ENCODE measurements around the gene IFI16.

The IFI16 gene

GRCh38 chr1:159007726-159008125 is 2.0 kb upstream of the IFI16 start:
- Histone ChIP-seq H3K4me2 (ENCODE audit: insufficient read depth, low read length) (no peak overlapping the region), H3K9me3 (ENCODE audit: insufficient read depth, low read length, severe bottlenecking) (no peaks in the 10 kb centered on the region), H3K4me1 (ENCODE audit: insufficient read depth, low read length) (peaks cover 23% of the 10 kb centered on the region), H3K27me3 (ENCODE audit: insufficient read depth, low read length, poor library complexity) (no peaks in the 10 kb centered on the region), H3K79me2 (ENCODE audit: insufficient read depth, low read length) (peaks cover 37% of the 10 kb centered on the region), H3K36me3 (ENCODE audit: insufficient read depth, low read length) (no peaks in the 10 kb centered on the region), H4K20me1 (ENCODE audit: insufficient read depth, low read length) (no peaks in the 10 kb centered on the region), H3K27ac (ENCODE audit: low read length) (peak overlapping the region; percentile 42), H3K9ac (ENCODE audit: low read depth, low read length) (no peak overlapping the region), H2AFZ (ENCODE audit: low read depth, low read length) (no peak overlapping the region), H3K4me3 (ENCODE audit: low read depth in 1 of 2, low read length in 2 of 2) (no peak overlapping the region)
- DNase-seq (no peak), ATAC-seq (ENCODE audit: insufficient read depth, low read depth) (no peak)
- TF ChIP-seq CTCF (IDR thresholded peaks at IDR 0.05; ENCODE audit: borderline replicate concordance, extremely low read depth, low read length, poor library complexity, severe bottlenecking): no peak
- no peak for TF ChIP-seq EZH2 (IDR thresholded peaks at IDR 0.05; ENCODE audit: borderline replicate concordance, low read depth, low read length, severe bottlenecking)

- peak overlapping the region; percentile 55 for H2AFZ ChIP-seq (ENCODE audit: low read depth, low read length)
- H3K4me2 ChIP-seq (ENCODE audit: insufficient read depth, low read length): peak overlapping the region; percentile 62
- TF ChIP-seq EZH2 (IDR thresholded peaks at IDR 0.05; ENCODE audit: borderline replicate concordance, low read depth, low read length, severe bottlenecking) (no peak), CTCF (IDR thresholded peaks at IDR 0.05; ENCODE audit: borderline replicate concordance, extremely low read depth, low read length, poor library complexity, severe bottlenecking) (peak; percentile 9)
- H3K4me1 ChIP-seq (ENCODE audit: insufficient read depth, low read length): peaks cover 34% of the 10 kb centered on the region
- no peaks in the 10 kb centered on the region for H3K27me3 ChIP-seq (ENCODE audit: insufficient read depth, low read length, poor library complexity)
- H4K20me1 ChIP-seq (ENCODE audit: insufficient read depth, low read length): no peaks in the 10 kb centered on the region
- H3K4me3 ChIP-seq (ENCODE audit: low read depth in 1 of 2, low read length in 2 of 2): peak overlapping the region in 1 of 2 experiments; percentile 64; a peak in 2 of 4 replicates
- peaks cover 47% of the 10 kb centered on the region for H3K79me2 ChIP-seq (ENCODE audit: insufficient read depth, low read length)
- 0 out of 2 replicates have a peak, but pooled peaks cover 3% of the 10 kb centered on the region for H3K36me3 ChIP-seq (ENCODE audit: insufficient read depth, low read length)
- ATAC-seq (ENCODE audit: insufficient read depth, low read depth) (peak; percentile 78), DNase-seq (peak; percentile 87)
- peak overlapping the region; percentile 97 for H3K27ac ChIP-seq (ENCODE audit: low read length)
- no peaks in the 10 kb centered on the region for H3K9me3 ChIP-seq (ENCODE audit: insufficient read depth, low read length, severe bottlenecking)
- peak overlapping the region; percentile 82 for H3K9ac ChIP-seq (ENCODE audit: low read depth, low read length)
Measured at GRCh38 chr1:159008744-159009188, 941 bp upstream of the IFI16 start.

GRCh38 chr1:159009287-159009686 is 420 bp upstream of the IFI16 start:
- Histone ChIP-seq H3K4me1 (ENCODE audit: insufficient read depth, low read length) (peaks cover 39% of the 10 kb centered on the region), H4K20me1 (ENCODE audit: insufficient read depth, low read length) (no peaks in the 10 kb centered on the region), H3K4me3 (ENCODE audit: low read depth in 1 of 2, low read length in 2 of 2) (peak overlapping the region; percentile 64 to 69; a peak in 3 of 4 replicates), H3K9me3 (ENCODE audit: insufficient read depth, low read length, severe bottlenecking) (no peaks in the 10 kb centered on the region), H3K36me3 (ENCODE audit: insufficient read depth, low read length) (peaks cover 8% of the 10 kb centered on the region), H3K27ac (ENCODE audit: low read length) (peak overlapping the region; percentile 97), H3K4me2 (ENCODE audit: insufficient read depth, low read length) (peak overlapping the region; percentile 62), H2AFZ (ENCODE audit: low read depth, low read length) (peak overlapping the region; percentile 55; the same call in 1 of the 2 replicates), H3K79me2 (ENCODE audit: insufficient read depth, low read length) (peaks cover 52% of the 10 kb centered on the region), H3K9ac (ENCODE audit: low read depth, low read length) (peak overlapping the region; percentile 82), H3K27me3 (ENCODE audit: insufficient read depth, low read length, poor library complexity) (no peaks in the 10 kb centered on the region)
- TF ChIP-seq CTCF (IDR thresholded peaks at IDR 0.05; ENCODE audit: borderline replicate concordance, extremely low read depth, low read length, poor library complexity, severe bottlenecking): no peak
- no peak for TF ChIP-seq EZH2 (IDR thresholded peaks at IDR 0.05; ENCODE audit: borderline replicate concordance, low read depth, low read length, severe bottlenecking)
- DNase-seq (peak; percentile 37), ATAC-seq (ENCODE audit: insufficient read depth, low read depth) (peak; percentile 28)

All from DND-41 (cell line).